Endothelial cell of umbilical vein (primary cell): ENCODE results near the gene PLAAT3. TPM values are rescaled to one million over a fixed set of nuclear protein-coding genes. Genes with fewer than 3 reads are reported as not detected.
"Not testable (repeated sequence)": the region's sequence is repeated elsewhere in the genome, so short reads cannot be mapped to it uniquely, and the experiment has no call there.

Source experiments
- BruUV-seq: library from RNA; stranded (reverse); fragments of 400-500 nt; replicated peaks from 2 replicates; lab custom pipeline; 2021; lab: Mats Ljungman, UMichigan
- CTCF ChIA-PET: fragments of 300-600, 350-600 bp; sonication (Branson Sonifier 250); formaldehyde crosslinking; loops from one replicate; lab custom pipeline; 2021; ENCODE audit warnings: antibody characterized with exemption, inconsistent platforms; lab: Charles Lee
- POLR2A ChIA-PET: fragments of 300-600, 350-600 bp; sonication (Branson Sonifier 250); formaldehyde crosslinking; loops from one replicate; lab custom pipeline; 2021; ENCODE audit warnings: antibody characterized with exemption, inconsistent platforms; lab: Charles Lee
- DNase-seq: peaks from one replicate; pipeline ENCODE4 v3.0.0-alpha.2; 2011; ENCODE audit warnings: low read depth, low spot score
- FAIRE-seq: peaks from 2 replicates; lab custom pipeline; 2011; peaks lifted over from hg19 to GRCh38; lab: Jason Lieb, UNC
- H2AFZ ChIP-seq: 2 replicates; pipeline ENCODE4 v1.6.0; 2012; ENCODE audit warnings: low read depth, low read length, control low read depth, inconsistent platforms
- H3K27ac ChIP-seq: 2 replicates; pipeline ENCODE4 v1.5.1; 2011; ENCODE audit warnings: low read depth, mild to moderate bottlenecking, control low read depth, low read length, moderate library complexity; ENCODE audit not compliant: insufficient read depth
- H3K27me3 ChIP-seq, 2 experiments: 2 replicates each; pipeline versions ENCODE4 v1.6.0 to v1.6.1; 2011; ENCODE audit warnings: low read length in 2 of 2, mixed read lengths in 1 of 2; ENCODE audit not compliant: control insufficient read depth in 2 of 2, insufficient read depth in 2 of 2
- H3K36me3 ChIP-seq, 2 experiments: 2 replicates in 1 of 2; 3 replicates in 1 of 2; pipeline ENCODE4 v1.5.1; 2011; ENCODE audit warnings: low read length in 2 of 2, mild to moderate bottlenecking in 1 of 2, moderate library complexity in 1 of 2; ENCODE audit not compliant: control insufficient read depth in 2 of 2, insufficient read depth in 2 of 2; ENCODE audit errors: extremely low read depth in 1 of 2
- H3K4me1 ChIP-seq: 3 replicates; pipeline ENCODE4 v1.5.1; 2011; ENCODE audit warnings: mild to moderate bottlenecking, low read length; ENCODE audit not compliant: control insufficient read depth, insufficient read depth; ENCODE audit errors: extremely low read depth
- H3K4me2 ChIP-seq: 2 replicates; pipeline ENCODE4 v1.6.1; 2011; ENCODE audit warnings: low read length, control low read depth, mixed read lengths; ENCODE audit not compliant: insufficient read depth
- H3K4me3 ChIP-seq, 3 experiments: fragments of 200-600 bp in 1 of 3; sonication (generic), shearing (Covaris generic) in 1 of 3; replicated peaks in 1 of 3; 2 replicates each; pipeline ENCODE4 v1.5.1; 2011 to 2016; ENCODE audit warnings: control low read depth in 3 of 3, low read length in 3 of 3, mild to moderate bottlenecking in 2 of 3, inconsistent platforms in 1 of 3, low read depth in 1 of 3, moderate library complexity in 1 of 3; ENCODE audit not compliant: insufficient read depth in 1 of 3
- H3K79me2 ChIP-seq: 2 replicates; pipeline ENCODE4 v1.6.0; 2012; ENCODE audit warnings: low read length, inconsistent platforms; ENCODE audit not compliant: control insufficient read depth, insufficient read depth
- H3K9ac ChIP-seq: replicated peaks from 2 replicates; pipeline ENCODE3; 2011; ENCODE audit warnings: low read length, control low read depth; ENCODE audit not compliant: insufficient read depth; ENCODE audit errors: extremely low read depth
- H3K9me1 ChIP-seq: replicated peaks from 3 replicates; pipeline ENCODE4 v1.6.0; 2011; ENCODE audit warnings: mild to moderate bottlenecking, low read length; ENCODE audit not compliant: control insufficient read depth, insufficient read depth; ENCODE audit errors: extremely low read depth
- H3K9me3 ChIP-seq: replicated peaks from 2 replicates; pipeline ENCODE4 v1.5.1; 2012; ENCODE audit warnings: low read length, inconsistent platforms; ENCODE audit not compliant: control insufficient read depth, insufficient read depth
- H4K20me1 ChIP-seq: replicated peaks from 2 replicates; pipeline ENCODE3; 2011; ENCODE audit warnings: mild to moderate bottlenecking, low read length; ENCODE audit not compliant: control insufficient read depth, insufficient read depth; ENCODE audit errors: extremely low read depth
- EZH2 ChIP-seq: IDR thresholded peaks from 2 replicates; pipeline ENCODE4 v1.6.1; 2012; ENCODE audit warnings: borderline replicate concordance, low read depth, mild to moderate bottlenecking, moderate library complexity, low read length, inconsistent platforms; ENCODE audit not compliant: severe bottlenecking
- FOS ChIP-seq: IDR thresholded peaks from 2 replicates; pipeline ENCODE4 v1.6.1; 2011; ENCODE audit warnings: mild to moderate bottlenecking, low read length, moderate library complexity, borderline replicate concordance; ENCODE audit not compliant: insufficient read depth
- GATA2 ChIP-seq: IDR thresholded peaks from 2 replicates; pipeline ENCODE4 v1.7.0; 2011; ENCODE audit warnings: low read depth, mild to moderate bottlenecking, moderate library complexity, mixed read lengths, low read length; ENCODE audit not compliant: insufficient read length, insufficient read depth
- JUN ChIP-seq: IDR thresholded peaks from 2 replicates; pipeline ENCODE4 v1.6.1; 2011; ENCODE audit warnings: borderline replicate concordance, low read depth; ENCODE audit not compliant: insufficient read length, insufficient read depth
- MYC ChIP-seq: IDR thresholded peaks from one replicate; pipeline ENCODE4 v1.6.1; 2011; ENCODE audit warnings: mild to moderate bottlenecking, low read depth, low read length
- POLR2A ChIP-seq: IDR thresholded peaks from 2 replicates; pipeline ENCODE4 v1.6.1; 2012; ENCODE audit warnings: low read depth, mild to moderate bottlenecking, control low read depth, low read length
- POLR2AphosphoS5 ChIP-seq: IDR thresholded peaks from 2 replicates; pipeline ENCODE4 v1.6.1; 2012; ENCODE audit warnings: low read depth, mild to moderate bottlenecking, control low read depth, low read length, moderate library complexity; ENCODE audit not compliant: insufficient read depth
- dilution Hi-C: fragments of 300-500 bp; cut with MboI; formaldehyde crosslinking; loops from one replicate; pipeline ENCODE4 v1.15.0; 2019; ENCODE audit warnings: low sequenced_read_pairs; ENCODE audit not compliant: extremely low pct_ligation_motif_present
- intact Hi-C: fragments of 100-400 bp; cut with micrococcal nuclease; formaldehyde crosslinking; loops from one replicate; pipeline ENCODE4 v1.10.0; 2022
- polyA plus RNA-seq, 4 experiments: library from polyadenylated mRNA; depleted of rRNA in 3 of 4; stranded (reverse) in 3 of 4; unstranded in 1 of 4; fragments of >200 nt; gene quantifications; 2 replicates each; pipeline versions ENCODE4 v1.2.1 to v1.2.3, GENCODE V29; 2011 to 2012; ENCODE audit warnings: missing spikeins in 1 of 4
- total RNA-seq: library from RNA; stranded (reverse); gene quantifications from 2 replicates; pipeline ENCODE4 v1.2.3, GENCODE V29; 2021
- TF ChIP-seq, protein P1 (sequence below), 2 donors: IDR thresholded peaks; 1 replicate in 1 of 2; 2 replicates in 1 of 2; pipeline ENCODE4 v1.5.1; 2011; ENCODE audit warnings: low read length in 2 of 2, mild to moderate bottlenecking in 2 of 2, moderate library complexity in 2 of 2, control low read depth in 1 of 2, inconsistent platforms in 1 of 2, low read depth in 1 of 2; ENCODE audit not compliant: insufficient read depth in 1 of 2; ENCODE audit errors: extremely low read depth in 1 of 2
- TF ChIP-seq, protein P2 (sequence below): IDR thresholded peaks from 2 replicates; pipeline ENCODE4 v1.6.1; 2011; ENCODE audit not compliant: insufficient read depth, insufficient read length

The PLAAT3 gene
- total and polyA plus RNA-seq, 2 donors (not counting 3 experiments of a cell fraction or from before 2014, with no cell fraction given), result 22.8 to 40.2 TPM

DNA sequence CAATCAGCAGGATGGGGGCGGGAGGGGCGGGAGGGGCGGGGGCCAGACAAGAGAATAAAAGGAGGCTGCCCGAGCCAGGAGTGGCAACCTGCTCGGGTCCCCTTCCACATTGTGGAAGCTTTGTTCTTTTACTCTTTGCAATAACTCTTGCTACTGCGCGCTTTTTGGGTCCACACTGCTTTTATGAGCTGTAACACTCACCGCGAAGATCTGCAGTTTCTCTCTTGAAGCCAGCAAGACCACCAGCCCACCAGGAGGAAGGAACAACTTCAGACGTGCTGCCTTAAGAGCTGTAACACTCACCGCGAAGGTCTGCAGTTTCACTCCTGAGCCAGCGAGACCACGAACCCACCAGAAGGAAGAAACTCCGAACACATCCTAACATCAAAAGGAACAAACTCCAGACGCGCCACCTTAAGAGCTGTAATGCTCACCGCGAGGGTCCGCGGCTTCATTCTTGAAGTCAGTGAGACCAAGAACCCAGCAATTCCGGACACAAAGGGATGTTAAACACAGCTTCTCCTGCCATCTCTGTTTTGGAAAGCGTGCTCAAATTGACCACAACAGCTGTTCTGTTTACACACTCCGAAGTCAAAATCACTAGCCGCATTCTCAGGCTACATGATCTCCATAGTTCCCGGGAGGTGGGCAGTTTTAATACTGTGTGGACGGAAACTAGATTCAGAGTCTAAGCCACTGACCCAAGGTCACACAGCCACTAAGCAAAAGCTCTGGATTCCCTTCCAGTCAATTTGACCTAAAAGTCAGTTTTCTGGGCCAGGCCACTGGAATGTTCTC, 62.9 kb downstream of the PLAAT3 start:
- Histone ChIP-seq H3K4me2 (no peak overlapping the region), H3K9me3 (no peaks in the 10 kb centered on the region), H3K36me3 (no peaks in the 10 kb centered on the region), H3K9me1 (no peaks in the 10 kb centered on the region), H2AFZ (no peak overlapping the region), H3K79me2 (no peaks in the 10 kb centered on the region), H3K27me3 (peaks cover 0 to 3% of the 10 kb centered on the region in 2 experiments), H3K27ac (no peak overlapping the region), H4K20me1 (no peaks in the 10 kb centered on the region), H3K4me1 (no peaks in the 10 kb centered on the region), H3K4me3 (no peak overlapping the region), H3K9ac (no peak overlapping the region)
- CTCF ChIA-PET, result interaction anchor here (1.0 to 1.6 kb wide), 2 partner anchors 8 to 14 kb away, joined by 4 to 8 read pairs; partner anchors contain the start of gene PLAAT4
- DNase-seq (no peak), FAIRE-seq (no peak)
- no TSS peak for BruUV-seq
- TF ChIP-seq FOS, result no peak
- no peak for TF ChIP-seq POLR2A
- TF ChIP-seq EZH2, result no peak
- no peak for TF ChIP-seq MYC
- TF ChIP-seq JUN, result no peak
- TF ChIP-seq, protein P1, sequence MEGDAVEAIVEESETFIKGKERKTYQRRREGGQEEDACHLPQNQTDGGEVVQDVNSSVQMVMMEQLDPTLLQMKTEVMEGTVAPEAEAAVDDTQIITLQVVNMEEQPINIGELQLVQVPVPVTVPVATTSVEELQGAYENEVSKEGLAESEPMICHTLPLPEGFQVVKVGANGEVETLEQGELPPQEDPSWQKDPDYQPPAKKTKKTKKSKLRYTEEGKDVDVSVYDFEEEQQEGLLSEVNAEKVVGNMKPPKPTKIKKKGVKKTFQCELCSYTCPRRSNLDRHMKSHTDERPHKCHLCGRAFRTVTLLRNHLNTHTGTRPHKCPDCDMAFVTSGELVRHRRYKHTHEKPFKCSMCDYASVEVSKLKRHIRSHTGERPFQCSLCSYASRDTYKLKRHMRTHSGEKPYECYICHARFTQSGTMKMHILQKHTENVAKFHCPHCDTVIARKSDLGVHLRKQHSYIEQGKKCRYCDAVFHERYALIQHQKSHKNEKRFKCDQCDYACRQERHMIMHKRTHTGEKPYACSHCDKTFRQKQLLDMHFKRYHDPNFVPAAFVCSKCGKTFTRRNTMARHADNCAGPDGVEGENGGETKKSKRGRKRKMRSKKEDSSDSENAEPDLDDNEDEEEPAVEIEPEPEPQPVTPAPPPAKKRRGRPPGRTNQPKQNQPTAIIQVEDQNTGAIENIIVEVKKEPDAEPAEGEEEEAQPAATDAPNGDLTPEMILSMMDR (IDR thresholded peaks at IDR 0.05; ENCODE audit: extremely low read depth in 1 of 2, insufficient read depth in 1 of 2, low read depth in 1 of 2, low read length in 2 of 2), result no peak
- TF ChIP-seq POLR2AphosphoS5, result no peak
- TF ChIP-seq GATA2, result no peak
- TF ChIP-seq, protein P2, sequence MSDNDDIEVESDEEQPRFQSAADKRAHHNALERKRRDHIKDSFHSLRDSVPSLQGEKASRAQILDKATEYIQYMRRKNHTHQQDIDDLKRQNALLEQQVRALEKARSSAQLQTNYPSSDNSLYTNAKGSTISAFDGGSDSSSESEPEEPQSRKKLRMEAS, result no peak
- intact Hi-C loops (no loop called here), dilution Hi-C loops (no loop called here)
- POLR2A ChIA-PET, result no interaction called here

DNA sequence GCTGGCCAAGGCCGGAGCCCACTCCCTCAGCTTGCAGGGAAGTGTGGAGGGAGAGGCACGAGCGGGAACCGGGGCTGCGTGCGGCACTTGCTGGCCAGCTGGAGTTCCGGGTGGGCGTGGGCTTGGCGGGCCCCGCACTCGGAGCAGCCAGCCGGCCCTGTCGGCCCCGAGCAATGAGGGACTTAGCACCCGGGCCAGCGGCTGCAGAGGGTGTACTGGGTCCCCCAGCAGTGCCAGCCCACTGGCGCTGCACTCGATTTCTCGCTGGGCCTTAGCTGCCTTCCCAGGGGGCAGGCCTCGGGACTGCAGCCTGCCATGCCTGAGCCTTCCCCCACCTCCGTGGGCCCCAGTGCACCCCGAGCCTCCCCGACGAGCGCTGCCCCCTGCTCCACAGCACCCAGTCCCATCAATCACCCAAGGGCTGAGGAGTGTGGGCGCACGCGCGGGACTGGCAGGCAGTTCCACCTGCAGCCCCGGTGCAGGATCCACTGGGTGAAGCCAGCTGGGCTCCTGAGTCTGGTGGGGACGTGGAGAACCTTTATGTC, 64.0 kb downstream of the PLAAT3 start:
- CTCF ChIA-PET, result interaction anchor here (1.6 kb wide), 1 partner anchor 26 kb away, joined by 3 read pairs; no protein-coding TSS in a partner anchor
- not testable (repeated sequence) for H3K27me3 ChIP-seq

More for the DNA sequence above, 64.0 kb downstream of the PLAAT3 start:
- POLR2A ChIA-PET, FAIRE-seq, BruUV-seq, intact Hi-C loops, H3K27ac ChIP-seq, H3K79me2 ChIP-seq, H3K36me3 ChIP-seq, dilution Hi-C loops, H4K20me1 ChIP-seq, H3K4me2 ChIP-seq, H3K4me1 ChIP-seq, H3K9ac ChIP-seq, DNase-seq, H3K9me1 ChIP-seq, H3K9me3 ChIP-seq, H3K4me3 ChIP-seq, H2AFZ ChIP-seq: not testable (repeated sequence)
